HG03521 (cell line): ENCODE data around the gene SEMA5A.

ENCODE experiments used
- ATAC-seq: cut with Tn5 transposase; IDR thresholded peaks from one replicate; pipeline ENCODE4 v1.9.1; 2021; ENCODE audit warnings: mild to moderate bottlenecking, moderate library complexity; ENCODE audit not compliant: unreplicated experiment

The SEMA5A gene

GRCh38 chr5:9186069-9186468 is 359.8 kb downstream of the SEMA5A start:
- ATAC-seq = no peak

GRCh38 chr5:9183992-9184391 is 361.9 kb downstream of the SEMA5A start:
- ATAC-seq = no peak

GRCh38 chr5:9182899-9183695 is 362.8 kb downstream of the SEMA5A start:
- no peak for ATAC-seq

GRCh38 chr5:9176641-9177040 is 369.2 kb downstream of the SEMA5A start:
- ATAC-seq = no peak

- ATAC-seq = no peak
These were observed 371.4 kb downstream of the SEMA5A start for GRCh38 chr5:9174446-9174845.

GRCh38 chr5:9173281-9174048 is 372.4 kb downstream of the SEMA5A start:
- ATAC-seq = no peak

GRCh38 chr5:9170026-9170425 is 375.8 kb downstream of the SEMA5A start:
- no peak for ATAC-seq

GRCh38 chr5:9169557-9169902 is 376.3 kb downstream of the SEMA5A start:
- no peak for ATAC-seq

- no peak for ATAC-seq
These were observed 376.9 kb downstream of the SEMA5A start for GRCh38 chr5:9168791-9169556.

GRCh38 chr5:9166202-9167112 is 379.4 kb downstream of the SEMA5A start:
- ATAC-seq = no peak

GRCh38 chr5:9165546-9165945 is 380.3 kb downstream of the SEMA5A start:
- ATAC-seq = no peak

GRCh38 chr5:9160747-9161146 is 385.1 kb downstream of the SEMA5A start:
- no peak for ATAC-seq

GRCh38 chr5:9157811-9158210 is 388.1 kb downstream of the SEMA5A start:
- no peak for ATAC-seq

GRCh38 chr5:9157020-9157419 is 388.9 kb downstream of the SEMA5A start:
- no peak for ATAC-seq

GRCh38 chr5:9156282-9156681 is 389.6 kb downstream of the SEMA5A start:
- ATAC-seq = no peak

- ATAC-seq = no peak
These were observed 394.0 kb downstream of the SEMA5A start for GRCh38 chr5:9151684-9152427.

GRCh38 chr5:9149988-9150387 is 395.9 kb downstream of the SEMA5A start:
- ATAC-seq = no peak

GRCh38 chr5:9148242-9148641 is 397.6 kb downstream of the SEMA5A start:
- no peak for ATAC-seq

- ATAC-seq = no peak
These were observed 405.2 kb downstream of the SEMA5A start for GRCh38 chr5:9140711-9141110.

- ATAC-seq = no peak
These were observed 405.7 kb downstream of the SEMA5A start for GRCh38 chr5:9140202-9140601.
